Neural progenitor cell (in vitro differentiated cells): ENCODE measurements around the gene MYBBP1A. TPM values are rescaled to one million over a fixed set of nuclear protein-coding genes. Genes with fewer than 3 reads are reported as not detected.

ENCODE experiments used
- DNase-seq: peaks from one replicate; pipeline ENCODE4 v3.0.0-alpha.2; 2016; ENCODE audit warnings: low spot score
- H2AFZ ChIP-seq: fragments of 200-600 bp; sonication (generic); replicated peaks from 2 replicates; pipeline ENCODE4 v1.6.1; 2016; ENCODE audit warnings: antibody characterized with exemption
- H3F3A ChIP-seq: fragments of 200-600 bp; sonication (generic); 2 replicates; pipeline ENCODE4 v1.6.1; 2016; ENCODE audit warnings: antibody characterized with exemption, low read depth
- H3K27ac ChIP-seq: fragments of 200-600 bp; sonication (generic); 2 replicates; pipeline ENCODE4 v1.5.1; 2016; ENCODE audit warnings: mild to moderate bottlenecking
- H3K27me3 ChIP-seq: fragments of 200-600 bp; sonication (generic); 2 replicates; pipeline ENCODE4 v1.6.1; 2016; ENCODE audit warnings: mild to moderate bottlenecking, moderate library complexity
- H3K36me3 ChIP-seq: fragments of 200-600 bp; sonication (generic); 2 replicates; pipeline ENCODE4 v1.5.1; 2016
- H3K4me1 ChIP-seq: fragments of 200-600 bp; sonication (generic); 2 replicates; pipeline ENCODE4 v1.6.1; 2016; ENCODE audit warnings: mixed run types
- H3K4me2 ChIP-seq: fragments of 200-600 bp; sonication (generic); 2 replicates; pipeline ENCODE4 v1.6.1; 2016
- H3K4me3 ChIP-seq: fragments of 200-600 bp; sonication (generic); 2 replicates; pipeline ENCODE4 v1.5.1; 2016
- H3K79me2 ChIP-seq: fragments of 200-600 bp; sonication (generic); 2 replicates; pipeline ENCODE4 v1.6.1; 2016; ENCODE audit warnings: low read depth
- H3K9ac ChIP-seq: fragments of 200-600 bp; sonication (generic); 2 replicates; pipeline ENCODE4 v1.6.1; 2016
- H3K9me3 ChIP-seq: fragments of 200-600 bp; sonication (generic); 2 replicates; pipeline ENCODE4 v1.5.1; 2016; ENCODE audit warnings: low read depth
- H4K20me1 ChIP-seq: fragments of 200-600 bp; sonication (generic); 2 replicates; pipeline ENCODE4 v1.6.1; 2016; ENCODE audit warnings: low read depth
- H3K27ac Mint-ChIP-seq: 3 replicates; pipeline ENCODE4 v1.8.0; 2021; ENCODE audit warnings: mixed read lengths
- H3K27me3 Mint-ChIP-seq: 2 replicates; pipeline ENCODE4 v1.8.0; 2022; ENCODE audit warnings: low read depth, mild to moderate bottlenecking, inconsistent platforms, moderate library complexity, mixed read lengths; ENCODE audit not compliant: insufficient read depth
- H3K36me3 Mint-ChIP-seq: 3 replicates; pipeline ENCODE4 v1.8.0; 2021; ENCODE audit warnings: mixed read lengths
- H3K4me1 Mint-ChIP-seq: 3 replicates; pipeline ENCODE4 v1.8.0; 2021; ENCODE audit warnings: mixed read lengths
- H3K4me3 Mint-ChIP-seq: 3 replicates; pipeline ENCODE4 v1.8.0; 2021; ENCODE audit warnings: mild to moderate bottlenecking, moderate library complexity, mixed read lengths
- H3K9me3 Mint-ChIP-seq: 3 replicates; pipeline ENCODE4 v1.8.0; 2020; ENCODE audit warnings: mixed read lengths
- CTCF ChIP-seq: fragments of 200-600 bp; sonication (generic); IDR thresholded peaks from 2 replicates; pipeline ENCODE4 v1.5.1; 2017; ENCODE audit warnings: antibody characterized with exemption, mild to moderate bottlenecking
- EZH2 ChIP-seq: fragments of 200-600 bp; sonication (generic); IDR thresholded peaks from 2 replicates; pipeline ENCODE4 v1.6.1; 2017; ENCODE audit warnings: antibody characterized with exemption, mild to moderate bottlenecking, moderate library complexity
- EZH2phosphoT487 ChIP-seq: fragments of 200-600 bp; sonication (generic); IDR thresholded peaks from 2 replicates; pipeline ENCODE4 v1.6.1; 2017; ENCODE audit warnings: antibody characterized with exemption
- total RNA-seq: library from RNA; depleted of rRNA; stranded (reverse); fragments of >200 nt; gene quantifications from 2 replicates; pipeline ENCODE4 v1.2.3, GENCODE V29; 2015; ENCODE audit warnings: low replicate concordance

The MYBBP1A gene
- total RNA-seq, 1 donor from 2014 or later, result 17.4 TPM

- Histone ChIP-seq H3K27me3 (no peaks in the 10 kb centered on the region), H3K4me1 (peaks cover 19% of the 10 kb centered on the region), H3K9ac (no peak overlapping the region), H3K36me3 (no peaks in the 10 kb centered on the region), H3K4me3 (no peak overlapping the region), H2AFZ (peak overlapping the region; percentile 66), H3K4me2 (no peak overlapping the region), H3K27ac (no peak overlapping the region), H4K20me1 (no peaks in the 10 kb centered on the region), H3K79me2 (no peaks in the 10 kb centered on the region), H3K9me3 (no peaks in the 10 kb centered on the region), H3F3A (no peaks in the 10 kb centered on the region)
- Mint-ChIP-seq H3K36me3 (no peaks in the 10 kb centered on the region), H3K4me1 (peaks cover 6% of the 10 kb centered on the region), H3K27ac (no peak overlapping the region), H3K9me3 (no peaks in the 10 kb centered on the region), H3K4me3 (no peak overlapping the region), H3K27me3 (peaks cover 6% of the 10 kb centered on the region)
- no peak for DNase-seq
- no peak for TF ChIP-seq EZH2phosphoT487
- no peak for TF ChIP-seq CTCF
- no peak for TF ChIP-seq EZH2
These were observed 40.4 kb downstream of the MYBBP1A start for GRCh38 chr17:4514779-4515178.

- peaks cover 4% of the 10 kb centered on the region for H3K4me1 Mint-ChIP-seq
- Histone ChIP-seq H3F3A (no peaks in the 10 kb centered on the region), H3K4me1 (peaks cover 13% of the 10 kb centered on the region), H3K9me3 (no peaks in the 10 kb centered on the region), H4K20me1 (no peaks in the 10 kb centered on the region), H3K4me3 (no peak overlapping the region), H3K36me3 (no peaks in the 10 kb centered on the region), H3K27ac (no peak overlapping the region), H3K27me3 (no peaks in the 10 kb centered on the region), H3K9ac (no peak overlapping the region), H2AFZ (no peak overlapping the region), H3K79me2 (no peaks in the 10 kb centered on the region), H3K4me2 (no peak overlapping the region)
- H3K36me3 Mint-ChIP-seq, result no peaks in the 10 kb centered on the region
- no peaks in the 10 kb centered on the region for H3K9me3 Mint-ChIP-seq
- peaks cover 6% of the 10 kb centered on the region for H3K27me3 Mint-ChIP-seq
- no peak overlapping the region for H3K27ac Mint-ChIP-seq
- no peak overlapping the region for H3K4me3 Mint-ChIP-seq
- peak; percentile 40 for DNase-seq
- TF ChIP-seq CTCF (no peak), EZH2phosphoT487 (no peak), EZH2 (no peak)
These were observed 41.0 kb downstream of the MYBBP1A start for GRCh38 chr17:4514206-4514605.

- no peaks in the 10 kb centered on the region for H3F3A ChIP-seq
- TF ChIP-seq EZH2 (no peak), EZH2phosphoT487 (no peak), CTCF (no peak)
- no peak overlapping the region for H3K9ac ChIP-seq
- H3K79me2 ChIP-seq, result no peaks in the 10 kb centered on the region
- H3K27me3 ChIP-seq, result no peaks in the 10 kb centered on the region
- H3K4me3 ChIP-seq, result no peak overlapping the region
- Mint-ChIP-seq H3K27ac (peak overlapping the region; percentile 25), H3K27me3 (peaks cover 11% of the 10 kb centered on the region), H3K4me1 (peaks cover 4% of the 10 kb centered on the region), H3K4me3 (no peak overlapping the region), H3K9me3 (no peaks in the 10 kb centered on the region), H3K36me3 (no peaks in the 10 kb centered on the region)
- H3K4me2 ChIP-seq, result no peak overlapping the region
- no peak overlapping the region for H2AFZ ChIP-seq
- no peaks in the 10 kb centered on the region for H3K36me3 ChIP-seq
- no peak overlapping the region for H3K27ac ChIP-seq
- no peaks in the 10 kb centered on the region for H3K9me3 ChIP-seq
- no peak for DNase-seq
- no peaks in the 10 kb centered on the region for H4K20me1 ChIP-seq
- peaks cover 11% of the 10 kb centered on the region for H3K4me1 ChIP-seq
These were observed 41.8 kb downstream of the MYBBP1A start for GRCh38 chr17:4513113-4514032.
